GM21526 (cell line): ENCODE data around the gene TIMP1.

Source experiments
- ATAC-seq: cut with Tn5 transposase; IDR thresholded peaks from one replicate; pipeline ENCODE4 v1.9.1; 2021; ENCODE audit warnings: moderate library complexity; ENCODE audit not compliant: unreplicated experiment, low FRiP score

Gene TIMP1

DNA sequence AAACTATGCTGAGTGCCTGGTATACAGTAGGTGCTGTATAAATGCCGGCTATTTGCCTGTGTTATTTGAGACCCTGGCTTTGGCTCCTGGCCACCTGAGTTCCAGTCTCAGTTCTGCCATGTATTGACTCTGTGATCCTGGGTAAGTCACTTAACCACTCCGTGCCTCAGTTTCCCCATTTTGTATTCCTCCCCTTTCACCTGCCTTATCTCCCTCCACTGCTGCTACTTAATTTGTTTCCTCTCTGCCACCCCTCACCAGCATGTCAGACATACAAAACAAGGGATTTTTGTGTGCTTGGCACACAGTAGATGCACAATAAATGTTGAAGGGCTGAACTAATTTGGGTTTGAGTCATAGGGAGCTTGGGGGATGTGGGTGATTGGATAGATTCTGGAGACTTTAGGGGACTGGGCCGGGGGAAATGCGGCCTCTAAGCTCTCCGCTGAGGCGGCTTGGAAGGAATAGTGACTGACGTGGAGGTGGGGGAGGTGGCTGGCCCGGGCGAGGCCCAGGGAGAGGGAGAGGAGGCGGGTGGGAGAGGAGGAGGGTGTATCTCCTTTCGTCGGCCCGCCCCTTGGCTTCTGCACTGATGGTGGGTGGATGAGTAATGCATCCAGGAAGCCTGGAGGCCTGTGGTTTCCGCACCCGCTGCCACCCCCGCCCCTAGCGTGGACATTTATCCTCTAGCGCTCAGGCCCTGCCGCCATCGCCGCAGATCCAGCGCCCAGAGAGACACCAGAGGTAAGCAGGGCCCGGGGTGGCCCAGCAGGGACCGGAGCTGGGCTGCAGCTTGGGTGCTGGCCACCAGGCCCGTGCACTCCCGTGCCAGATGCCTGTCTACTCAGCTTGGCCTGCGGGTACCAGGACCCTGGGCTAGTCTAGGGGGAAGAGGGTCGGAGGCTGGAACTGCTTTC lies at the start of gene TIMP1:
TSS of gene TIMP1 (plus strand) at position 706 of the 917 bp plus-strand sequence. CDS start 980 bp downstream, outside the sequence.
- peak; percentile 71 for ATAC-seq

DNA sequence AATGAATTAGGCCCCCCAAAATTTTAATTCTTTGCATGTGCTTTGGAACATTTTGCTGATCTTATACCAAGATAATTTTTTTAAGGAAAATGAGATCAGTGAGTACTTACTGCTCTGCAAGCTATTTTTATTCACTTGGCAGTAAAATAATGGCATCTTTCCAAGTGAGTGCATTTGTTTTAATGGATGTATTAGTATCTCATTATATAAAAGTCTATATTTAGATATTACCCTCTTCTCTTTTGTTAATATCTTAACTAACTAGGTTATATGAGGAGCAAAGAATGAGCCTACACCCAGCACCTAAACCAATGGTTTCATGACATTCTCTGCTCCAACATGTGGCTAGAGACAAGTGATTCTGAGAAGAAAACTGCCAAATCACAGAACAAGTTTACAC lies 42.4 kb upstream of the TIMP1 start:
- no peak for ATAC-seq

GRCh38 chrX:47540754-47541538 lies 41.3 kb upstream of the TIMP1 start:
- no peak for ATAC-seq

GRCh38 chrX:47543496-47543895 lies 38.7 kb upstream of the TIMP1 start:
- no peak for ATAC-seq

- peak; percentile 84 for ATAC-seq
Observed at GRCh38 chrX:47556045-47556623, 26.1 kb upstream of the TIMP1 start.

GRCh38 chrX:47558436-47558835 lies 23.8 kb upstream of the TIMP1 start:
- no peak for ATAC-seq

- no peak for ATAC-seq
Observed at GRCh38 chrX:47560179-47560933, 21.9 kb upstream of the TIMP1 start.

- peak; percentile 83 for ATAC-seq
Observed at GRCh38 chrX:47560934-47561658, 21.1 kb upstream of the TIMP1 start, which contains the start of gene ARAF. Gene ARAF, plus strand, starts transcription at chrX:47561205. Its CDS starts 1,763 bp downstream, at chrX:47562968.

DNA sequence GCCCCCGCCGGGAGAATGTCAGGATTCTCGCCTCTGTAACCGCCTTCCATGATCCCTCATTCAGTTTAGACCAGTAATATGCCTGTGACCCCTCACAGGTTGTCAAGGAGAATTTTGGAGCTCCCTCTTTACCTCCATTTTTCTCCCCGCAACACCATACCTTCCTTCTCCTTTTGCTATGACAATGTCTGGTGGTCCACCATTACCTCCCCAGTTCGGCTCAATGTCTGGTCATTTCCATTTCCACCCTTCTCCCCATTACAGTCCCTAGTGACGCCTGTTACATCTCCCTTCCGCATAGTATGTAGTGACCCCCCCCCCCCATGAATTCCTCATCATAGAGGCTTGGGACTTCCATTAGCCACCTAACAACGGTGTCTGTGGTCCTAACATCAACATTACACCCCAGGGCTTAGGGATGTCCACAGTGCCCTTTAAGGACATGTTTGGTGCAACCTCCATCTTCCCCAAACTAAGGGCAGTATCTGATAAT lies 20.5 kb upstream of the TIMP1 start:
- no peak for ATAC-seq

GRCh38 chrX:47562615-47563243 lies 19.5 kb upstream of the TIMP1 start:
- ATAC-seq, result no peak

DNA sequence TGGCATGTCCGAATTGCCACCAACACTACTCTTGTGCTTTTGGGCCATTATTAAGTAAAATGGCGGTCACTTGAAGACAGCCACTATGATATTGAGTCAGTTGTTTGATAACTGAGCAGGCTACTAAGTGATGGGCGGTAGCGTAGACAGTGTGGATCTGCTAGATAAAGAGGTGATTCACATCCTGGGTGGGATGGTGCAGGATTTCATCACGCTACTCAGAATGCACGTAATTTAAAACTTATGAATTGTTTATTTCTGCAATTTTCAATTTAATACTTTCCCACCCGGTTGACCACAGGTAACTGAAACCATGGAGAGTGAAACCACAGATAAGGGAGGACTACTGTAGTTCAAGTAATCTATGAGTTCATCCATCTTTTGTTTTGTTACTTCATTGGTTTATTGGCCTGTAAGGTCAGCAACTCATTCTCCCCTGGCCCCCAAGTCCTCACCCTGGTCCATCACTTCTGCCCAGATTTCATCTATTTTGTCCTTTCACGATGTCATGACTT lies 18.4 kb upstream of the TIMP1 start:
- no peak for ATAC-seq

GRCh38 chrX:47564438-47565085 lies 17.7 kb upstream of the TIMP1 start:
- no peak for ATAC-seq

- ATAC-seq, result no peak
Observed at GRCh38 chrX:47566841-47567240, 15.4 kb upstream of the TIMP1 start.

DNA sequence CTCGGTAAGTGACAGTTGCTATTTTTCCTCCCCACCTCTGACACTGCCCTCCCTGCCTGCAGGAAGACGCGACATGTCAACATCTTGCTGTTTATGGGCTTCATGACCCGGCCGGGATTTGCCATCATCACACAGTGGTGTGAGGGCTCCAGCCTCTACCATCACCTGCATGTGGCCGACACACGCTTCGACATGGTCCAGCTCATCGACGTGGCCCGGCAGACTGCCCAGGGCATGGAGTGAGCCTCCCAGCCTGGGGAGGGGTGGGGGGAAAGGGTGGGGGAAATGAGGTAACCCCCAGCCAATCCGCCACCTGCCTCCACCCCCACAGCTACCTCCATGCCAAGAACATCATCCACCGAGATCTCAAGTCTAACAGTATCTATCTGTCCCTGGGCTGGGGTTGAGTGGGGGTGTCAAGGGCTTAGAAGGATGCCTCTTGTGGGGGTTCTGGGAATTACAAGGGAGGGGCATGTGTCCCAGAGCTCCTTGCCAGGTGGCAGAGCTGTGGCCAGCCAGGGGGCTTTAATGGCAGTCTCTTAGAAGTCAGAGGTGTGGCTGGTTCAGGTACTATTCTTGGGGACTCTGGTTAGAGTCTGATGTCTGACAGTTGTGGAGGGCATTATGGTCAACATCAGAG lies 13.5 kb upstream of the TIMP1 start:
- ATAC-seq, result no peak

GRCh38 chrX:47570794-47571193 lies 11.4 kb upstream of the TIMP1 start:
- ATAC-seq, result no peak

DNA sequence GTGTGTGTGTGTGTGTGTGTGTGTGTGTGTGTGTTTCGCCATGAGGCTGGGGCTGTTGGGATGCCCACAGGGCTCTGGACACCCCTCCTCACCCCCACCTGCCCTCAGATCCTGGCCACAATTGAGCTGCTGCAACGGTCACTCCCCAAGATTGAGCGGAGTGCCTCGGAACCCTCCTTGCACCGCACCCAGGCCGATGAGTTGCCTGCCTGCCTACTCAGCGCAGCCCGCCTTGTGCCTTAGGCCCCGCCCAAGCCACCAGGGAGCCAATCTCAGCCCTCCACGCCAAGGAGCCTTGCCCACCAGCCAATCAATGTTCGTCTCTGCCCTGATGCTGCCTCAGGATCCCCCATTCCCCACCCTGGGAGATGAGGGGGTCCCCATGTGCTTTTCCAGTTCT lies 11.0 kb upstream of the TIMP1 start:
- no peak for ATAC-seq

- ATAC-seq, result no peak
Observed at GRCh38 chrX:47571896-47572295, 10.3 kb upstream of the TIMP1 start.
